ENCODE results near the gene CUBN. TPM values are rescaled to one million over a fixed set of nuclear protein-coding genes. Genes with fewer than 3 reads are reported as not detected.

CUBN gene
- total and polyA plus RNA-seq, 9 of the 15 experiments (the other 6 are each of a cell fraction or from before 2014, with no cell fraction given): 0.04 to 0.33 (median 0.09) TPM

GRCh38 chr10:16809074-16809718, 320.4 kb downstream of the CUBN start:
- H3K36me3 ChIP-seq (ENCODE audit: control insufficient read depth, insufficient read depth, low read length): no peaks in the 10 kb centered on the region
- H3K4me2 ChIP-seq (ENCODE audit: insufficient read depth, low read length): no peak overlapping the region
- no peak overlapping the region for H3K4me3 ChIP-seq
- no peaks in the 10 kb centered on the region for H3K79me2 ChIP-seq (ENCODE audit: control insufficient read depth, insufficient read depth, low read length)
- H4K20me1 ChIP-seq (replicated peaks; ENCODE audit: control insufficient read depth, insufficient read depth, low read length): no peaks in the 10 kb centered on the region
- BruUV-seq (replicated peaks): no TSS peak
- TF ChIP-seq NR3C1 (CRISPR knock-in tag; IDR thresholded peaks at IDR 0.05): no peak
- peak; percentile 36 to 60; a peak in 3 of 4 replicates for TF ChIP-seq RAD21 (CRISPR knock-in tag; conservative IDR thresholded peaks at IDR 0.05 in 1 of 2, IDR thresholded peaks at IDR 0.05 in 1 of 2)
- no peak for TF ChIP-seq BMI1 (IDR thresholded peaks at IDR 0.05; ENCODE audit: low read length)
- no peak for TF ChIP-seq GABPA (tag; conservative IDR thresholded peaks at IDR 0.05; ENCODE audit: low read depth)
- peak; percentile 47 for TF ChIP-seq SMC3 (conservative IDR thresholded peaks at IDR 0.05; ENCODE audit: insufficient read depth, low read depth, low read length)
- TF ChIP-seq RAD51 (IDR thresholded peaks at IDR 0.05; ENCODE audit: borderline replicate concordance, low read depth): no peak
- TF ChIP-seq SMAD2 (IDR thresholded peaks at IDR 0.05; ENCODE audit: low read depth, low read length): no peak
- TF ChIP-seq REST (IDR thresholded peaks at IDR 0.05; ENCODE audit: borderline replicate concordance): peak; percentile 33; the same call in 1 of the 2 replicates
- TF ChIP-seq REST (CRISPR knock-in tag; IDR thresholded peaks at IDR 0.05; ENCODE audit: low read depth): no peak
- peak; percentile 67 to 76 (median 71) for TF ChIP-seq CTCF (IDR thresholded peaks at IDR 0.05 in 2 of 3, conservative IDR thresholded peaks at IDR 0.05 in 1 of 3; ENCODE audit: insufficient read depth in 2 of 3, low read depth in 1 of 3, low read length in 3 of 3)
- no peak for TF ChIP-seq ZNF212 (CRISPR knock-in tag; IDR thresholded peaks at IDR 0.05)
- no peak overlapping the region for H3K27ac ChIP-seq (ENCODE audit: extremely low read depth, low read depth, low read length)
- no peaks in the 10 kb centered on the region for H3K4me1 ChIP-seq (replicated peaks in 1 of 2; ENCODE audit: control insufficient read depth in 2 of 2, insufficient read depth in 2 of 2, low read length in 2 of 2)
- FAIRE-seq (peak; percentile 58), ATAC-seq (peak; percentile 95), DNase-seq (ENCODE audit: extremely low read depth in 1 of 4, low spot score in 3 of 4) (peak; percentile 47 to 72 (median 54))
- intact Hi-C loops (cut with micrococcal nuclease): loop anchor here (2.0 kb wide), 1 partner anchor 906 kb away; no protein-coding TSS in a partner anchor
- ChIA-PET CTCF (ENCODE audit: low intra/inter-chr PET ratio) (no interaction called here), POLR2A (interaction anchor here (0.5 to 0.8 kb wide), 3 partner anchors 8 to 759 kb away, joined by 3 read pairs; partner anchors contain the start of gene RSU1)
- in situ Hi-C loops (cut with MboI): loop anchor here (25.0 kb wide), 1 partner anchor 922 kb away; no protein-coding TSS in a partner anchor
- no peaks in the 10 kb centered on the region for H3K27me3 ChIP-seq (ENCODE audit: control insufficient read depth in 2 of 2, insufficient read depth in 2 of 2, low read length in 2 of 2)
- no peaks in the 10 kb centered on the region for H3K9me1 ChIP-seq (ENCODE audit: control insufficient read depth, insufficient read depth, low read length)
- 49% methylated on average over 6 of the region's 6 CpGs for WGBS (ENCODE audit: insufficient coverage, low coverage, missing lambda C conversion rate)
- H3K9ac ChIP-seq (ENCODE audit: insufficient read depth in 1 of 2, low read depth in 2 of 2, low read length in 2 of 2): no peak overlapping the region
- H3K9me3 ChIP-seq (replicated peaks; ENCODE audit: control insufficient read depth, insufficient read depth, low read depth, low read length): no peaks in the 10 kb centered on the region
- no peak overlapping the region for H2AFZ ChIP-seq (ENCODE audit: low read depth, low read length)

Data from K562 (cell line).